Mammary epithelial cell (primary cell): Measurements from ENCODE around the gene ERMAP.

Source experiments
- CTCF ChIP-seq, 2 donors: IDR thresholded peaks in 1 of 2; conservative IDR thresholded peaks in 1 of 2; 2 replicates each; pipeline ENCODE4 v1.5.1; 2011 to 2012; ENCODE audit warnings: inconsistent platforms in 2 of 2, low read length in 2 of 2, mild to moderate bottlenecking in 2 of 2, control low read depth in 1 of 2, low read depth in 1 of 2; ENCODE audit not compliant: insufficient read depth in 1 of 2; ENCODE audit errors: extremely low read depth in 1 of 2
- EZH2 ChIP-seq: IDR thresholded peaks from 2 replicates; pipeline ENCODE4 v1.6.1; 2012; ENCODE audit warnings: low read length, inconsistent platforms, borderline replicate concordance

GRCh38 chr1:42886800-42887199 is 69.9 kb downstream of the ERMAP start:
- TF ChIP-seq CTCF (conservative IDR thresholded peaks at IDR 0.05 in 1 of 2, IDR thresholded peaks at IDR 0.05 in 1 of 2; ENCODE audit: extremely low read depth in 1 of 2, insufficient read depth in 1 of 2, low read depth in 1 of 2, low read length in 2 of 2) = no peak
- TF ChIP-seq EZH2 = no peak
